HG02798 (cell line): Measurements from ENCODE around the gene CSNK1A1.
"Not testable (repeated sequence)": the region's sequence is repeated elsewhere in the genome, so short reads cannot be mapped to it uniquely, and the experiment has no call there.

Experiments
- ATAC-seq: cut with Tn5 transposase; IDR thresholded peaks from one replicate; pipeline ENCODE4 v1.9.1; 2021; ENCODE audit warnings: mild to moderate bottlenecking; ENCODE audit not compliant: unreplicated experiment, poor library complexity

The CSNK1A1 gene

GRCh38 chr5:149535787-149536186 is 15.5 kb downstream of the CSNK1A1 start:
- not testable (repeated sequence) for ATAC-seq

GRCh38 chr5:149532413-149532812 is 18.8 kb downstream of the CSNK1A1 start:
- ATAC-seq: no peak

GRCh38 chr5:149529463-149529862 is 21.8 kb downstream of the CSNK1A1 start:
- ATAC-seq: no peak

GRCh38 chr5:149528281-149529060 is 22.8 kb downstream of the CSNK1A1 start:
- no peak for ATAC-seq

- no peak for ATAC-seq
These were observed 24.2 kb downstream of the CSNK1A1 start for GRCh38 chr5:149526845-149527590.

GRCh38 chr5:149521739-149522685 is 29.2 kb downstream of the CSNK1A1 start:
- ATAC-seq: no peak

- no peak for ATAC-seq
These were observed 31.6 kb downstream of the CSNK1A1 start for GRCh38 chr5:149519601-149520000.

GRCh38 chr5:149518620-149519019 is 32.6 kb downstream of the CSNK1A1 start:
- ATAC-seq: no peak

- no peak for ATAC-seq
These were observed 33.6 kb downstream of the CSNK1A1 start for GRCh38 chr5:149517461-149518122.

- ATAC-seq: no peak
These were observed 36.7 kb downstream of the CSNK1A1 start for GRCh38 chr5:149514512-149514911.

- ATAC-seq: not testable (repeated sequence)
These were observed 37.8 kb downstream of the CSNK1A1 start for GRCh38 chr5:149513372-149513947.

- ATAC-seq: no peak
These were observed 41.1 kb downstream of the CSNK1A1 start for GRCh38 chr5:149510136-149510535.

GRCh38 chr5:149504677-149505076 is 46.6 kb downstream of the CSNK1A1 start:
- ATAC-seq: no peak

GRCh38 chr5:149503006-149503405 is 48.2 kb downstream of the CSNK1A1 start:
- no peak for ATAC-seq

GRCh38 chr5:149500922-149501582 is 50.2 kb downstream of the CSNK1A1 start:
- no peak for ATAC-seq

- no peak for ATAC-seq
These were observed 52.4 kb downstream of the CSNK1A1 start for GRCh38 chr5:149498724-149499336.

GRCh38 chr5:149497357-149497756 is 53.9 kb downstream of the CSNK1A1 start:
- ATAC-seq: no peak

GRCh38 chr5:149496917-149497316 is 54.3 kb downstream of the CSNK1A1 start:
- no peak for ATAC-seq

GRCh38 chr5:149496166-149496565 is 55.1 kb downstream of the CSNK1A1 start:
- ATAC-seq: no peak
